GM12874 (cell line): ENCODE measurements around the gene FMR1.

Source experiments
- TF ChIP-seq, protein P1 (sequence below): IDR thresholded peaks from 2 replicates; pipeline ENCODE4 v1.5.1; 2011; ENCODE audit warnings: low read depth, mild to moderate bottlenecking, control low read depth, low read length, moderate library complexity; ENCODE audit not compliant: insufficient read depth

Gene FMR1

DNA sequence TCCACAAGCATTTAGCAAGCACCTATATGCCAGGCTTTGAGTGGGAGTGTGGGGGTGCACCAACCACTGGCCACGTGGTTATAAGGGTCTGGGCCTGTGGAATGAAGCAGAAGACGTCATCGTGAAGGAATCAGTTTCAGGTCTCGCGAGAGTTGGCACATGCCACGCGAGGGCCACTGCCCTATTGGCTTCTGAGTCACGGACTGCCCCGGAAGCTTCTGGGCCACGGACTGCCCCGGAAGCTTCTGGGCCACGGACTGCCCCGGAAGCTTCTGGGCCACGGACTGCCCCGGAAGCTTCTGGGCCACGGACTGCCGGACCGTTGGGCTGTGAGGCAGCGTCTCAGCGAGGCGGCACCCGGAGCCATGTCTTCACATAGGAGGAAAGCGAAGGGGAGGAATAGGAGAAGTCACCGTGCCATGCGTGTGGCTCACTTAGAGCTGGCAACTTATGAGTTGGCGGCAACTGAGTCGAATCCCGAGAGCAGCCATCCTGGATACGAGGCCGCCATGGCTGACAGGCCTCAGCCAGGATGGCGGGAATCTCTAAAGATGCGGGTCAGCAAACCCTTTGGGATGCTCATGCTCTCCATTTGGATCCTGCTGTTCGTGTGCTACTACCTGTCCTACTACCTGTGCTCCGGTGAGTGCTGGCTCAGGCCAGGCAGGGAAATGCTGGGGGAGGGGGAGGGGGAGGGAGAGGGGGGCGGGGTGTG is 69.5 kb downstream of the FMR1 start, which contains the start of gene FMR1NB:
Gene FMR1NB (plus strand): TSS at position 300 of the 715 bp plus-strand sequence. CDS start 66 bp downstream, at position 366.
- TF ChIP-seq, protein P1, sequence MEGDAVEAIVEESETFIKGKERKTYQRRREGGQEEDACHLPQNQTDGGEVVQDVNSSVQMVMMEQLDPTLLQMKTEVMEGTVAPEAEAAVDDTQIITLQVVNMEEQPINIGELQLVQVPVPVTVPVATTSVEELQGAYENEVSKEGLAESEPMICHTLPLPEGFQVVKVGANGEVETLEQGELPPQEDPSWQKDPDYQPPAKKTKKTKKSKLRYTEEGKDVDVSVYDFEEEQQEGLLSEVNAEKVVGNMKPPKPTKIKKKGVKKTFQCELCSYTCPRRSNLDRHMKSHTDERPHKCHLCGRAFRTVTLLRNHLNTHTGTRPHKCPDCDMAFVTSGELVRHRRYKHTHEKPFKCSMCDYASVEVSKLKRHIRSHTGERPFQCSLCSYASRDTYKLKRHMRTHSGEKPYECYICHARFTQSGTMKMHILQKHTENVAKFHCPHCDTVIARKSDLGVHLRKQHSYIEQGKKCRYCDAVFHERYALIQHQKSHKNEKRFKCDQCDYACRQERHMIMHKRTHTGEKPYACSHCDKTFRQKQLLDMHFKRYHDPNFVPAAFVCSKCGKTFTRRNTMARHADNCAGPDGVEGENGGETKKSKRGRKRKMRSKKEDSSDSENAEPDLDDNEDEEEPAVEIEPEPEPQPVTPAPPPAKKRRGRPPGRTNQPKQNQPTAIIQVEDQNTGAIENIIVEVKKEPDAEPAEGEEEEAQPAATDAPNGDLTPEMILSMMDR, result no peak
